ENCODE data around the gene TMEM165. TPM values are rescaled to one million over a fixed set of nuclear protein-coding genes. Genes with fewer than 3 reads are reported as not detected.

The TMEM165 gene
- total and polyA plus RNA-seq, 9 of the 15 experiments (the other 6 are each of a cell fraction or from before 2014, with no cell fraction given), result 21.3 to 145 (median 96.8) TPM

GRCh38 chr4:55385201-55385649, 10.5 kb upstream of the TMEM165 start (continued):
- no peak for TF ChIP-seq ZNF274 (IDR thresholded peaks at IDR 0.05; ENCODE audit: borderline replicate concordance, low read depth, low read length)
- no peak for TF ChIP-seq PHF20 (IDR thresholded peaks at IDR 0.05; ENCODE audit: partially characterized antibody)
- TF ChIP-seq, protein P1, sequence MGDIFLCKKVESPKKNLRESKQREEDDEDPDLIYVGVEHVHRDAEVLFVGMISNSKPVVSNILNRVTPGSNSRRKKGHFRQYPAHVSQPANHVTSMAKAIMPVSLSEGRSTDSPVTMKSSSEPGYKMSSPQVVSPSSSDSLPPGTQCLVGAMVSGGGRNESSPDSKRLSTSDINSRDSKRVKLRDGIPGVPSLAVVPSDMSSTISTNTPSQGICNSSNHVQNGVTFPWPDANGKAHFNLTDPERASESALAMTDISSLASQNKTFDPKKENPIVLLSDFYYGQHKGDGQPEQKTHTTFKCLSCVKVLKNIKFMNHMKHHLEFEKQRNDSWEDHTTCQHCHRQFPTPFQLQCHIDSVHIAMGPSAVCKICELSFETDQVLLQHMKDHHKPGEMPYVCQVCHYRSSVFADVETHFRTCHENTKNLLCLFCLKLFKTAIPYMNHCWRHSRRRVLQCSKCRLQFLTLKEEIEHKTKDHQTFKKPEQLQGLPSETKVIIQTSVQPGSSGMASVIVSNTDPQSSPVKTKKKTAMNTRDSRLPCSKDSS (IDR thresholded peaks at IDR 0.05; ENCODE audit: low read depth, partially characterized antibody), result no peak
- TF ChIP-seq TAF1 (IDR thresholded peaks at IDR 0.05; ENCODE audit: control insufficient read depth, extremely low read depth, insufficient read depth, low read length, severe bottlenecking), result no peak
- no peak for TF ChIP-seq CLOCK (CRISPR knock-in tag; IDR thresholded peaks at IDR 0.05; ENCODE audit: borderline replicate concordance)
- TF ChIP-seq ADNP (tag; IDR thresholded peaks at IDR 0.05), result no peak
- TF ChIP-seq JUND (IDR thresholded peaks at IDR 0.05; ENCODE audit: borderline replicate concordance, low read depth, low read length), result peak; percentile 53; the same call in 1 of the 2 replicates
- no peak for TF ChIP-seq JUND (tag; IDR thresholded peaks at IDR 0.05; ENCODE audit: borderline replicate concordance, low read depth, low read length)
- TF ChIP-seq, protein P2, sequence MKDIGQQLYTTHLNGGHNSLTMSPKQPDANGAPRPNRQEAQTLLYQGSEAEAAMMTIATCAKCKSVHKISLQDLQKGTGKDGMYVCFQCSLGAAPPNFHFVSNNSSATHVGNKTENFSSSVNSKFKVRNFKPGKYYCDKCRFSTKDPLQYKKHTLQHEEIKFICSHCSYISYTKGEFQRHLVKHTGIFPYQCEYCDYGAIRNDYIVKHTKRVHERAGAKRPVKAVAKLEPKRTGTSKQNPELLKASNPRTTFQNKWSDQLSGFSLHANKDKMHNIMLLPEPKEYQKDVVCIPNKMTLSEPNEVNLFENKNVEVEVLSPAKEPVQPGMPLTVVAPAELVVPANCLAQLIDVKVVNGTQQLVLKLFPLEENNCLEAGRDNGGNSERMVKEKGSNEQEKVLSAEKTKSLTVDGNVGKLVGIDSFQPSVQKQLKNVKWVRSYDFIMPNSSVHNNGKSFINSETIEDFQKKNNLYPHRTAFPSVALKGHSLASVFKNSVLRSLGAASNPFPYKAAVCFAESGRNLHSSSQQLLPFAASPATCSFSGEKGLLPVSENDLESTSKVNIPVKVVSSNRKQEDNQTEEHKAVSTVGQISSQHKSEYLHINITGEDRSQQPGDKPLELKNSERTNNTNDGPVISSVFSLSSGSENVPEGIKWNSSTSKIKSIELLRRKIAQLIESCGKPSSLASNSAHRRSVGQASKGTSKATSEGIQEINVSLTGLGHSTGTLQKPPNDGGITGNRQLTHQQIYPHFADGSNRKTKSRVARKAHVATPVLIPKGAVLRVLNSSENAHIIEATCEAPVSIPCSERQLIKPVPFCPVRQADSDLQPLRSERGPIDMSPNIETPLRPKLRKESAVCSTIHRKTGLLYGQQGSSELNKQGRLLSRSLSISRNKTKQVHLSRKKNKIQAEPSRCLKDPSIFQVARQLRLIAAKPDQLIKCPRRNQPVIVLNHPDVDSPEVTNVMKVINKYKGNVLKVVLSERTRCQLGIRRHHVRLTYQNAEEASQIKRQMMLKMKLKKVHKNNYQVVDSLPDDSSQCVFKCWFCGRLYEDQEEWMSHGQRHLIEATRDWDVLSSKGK (CRISPR knock-in tag; IDR thresholded peaks at IDR 0.05), result no peak
- TF ChIP-seq HIVEP1 (CRISPR knock-in tag; IDR thresholded peaks at IDR 0.05), result no peak
- TF ChIP-seq TBL1XR1 (IDR thresholded peaks at IDR 0.05; ENCODE audit: low read length in 2 of 2), result no peak
- no peak for TF ChIP-seq AFF4 (CRISPR knock-in tag; IDR thresholded peaks at IDR 0.05)
- no peak for TF ChIP-seq POLR2B (IDR thresholded peaks at IDR 0.05; ENCODE audit: low read depth, partially characterized antibody)
- peak; percentile 62 for TF ChIP-seq DPF2 (IDR thresholded peaks at IDR 0.05)
